ENCODE data around the gene EHBP1L1. TPM values are rescaled to one million over a fixed set of nuclear protein-coding genes. Genes with fewer than 3 reads are reported as not detected.

Gene EHBP1L1
- total RNA-seq, 2 donors from 2014 or later: 20.5 to 85.3 TPM

GRCh38 chr11:65624931-65625627 lies 49.2 kb downstream of the EHBP1L1 start:
- H3K9me3 ChIP-seq: no peaks in the 10 kb centered on the region
- peaks cover 0 to 9% of the 10 kb centered on the region in 2 donors for H3K4me1 ChIP-seq
- H3K27me3 ChIP-seq: no peaks in the 10 kb centered on the region
- no peak overlapping the region for H3K27ac ChIP-seq
- TF ChIP-seq CTCF (IDR thresholded peaks at IDR 0.05): no peak
- no peak for DNase-seq (ENCODE audit: low spot score)
- H3K36me3 ChIP-seq: peaks cover 79% of the 10 kb centered on the region
- H3K4me3 ChIP-seq: no peak overlapping the region

DNA sequence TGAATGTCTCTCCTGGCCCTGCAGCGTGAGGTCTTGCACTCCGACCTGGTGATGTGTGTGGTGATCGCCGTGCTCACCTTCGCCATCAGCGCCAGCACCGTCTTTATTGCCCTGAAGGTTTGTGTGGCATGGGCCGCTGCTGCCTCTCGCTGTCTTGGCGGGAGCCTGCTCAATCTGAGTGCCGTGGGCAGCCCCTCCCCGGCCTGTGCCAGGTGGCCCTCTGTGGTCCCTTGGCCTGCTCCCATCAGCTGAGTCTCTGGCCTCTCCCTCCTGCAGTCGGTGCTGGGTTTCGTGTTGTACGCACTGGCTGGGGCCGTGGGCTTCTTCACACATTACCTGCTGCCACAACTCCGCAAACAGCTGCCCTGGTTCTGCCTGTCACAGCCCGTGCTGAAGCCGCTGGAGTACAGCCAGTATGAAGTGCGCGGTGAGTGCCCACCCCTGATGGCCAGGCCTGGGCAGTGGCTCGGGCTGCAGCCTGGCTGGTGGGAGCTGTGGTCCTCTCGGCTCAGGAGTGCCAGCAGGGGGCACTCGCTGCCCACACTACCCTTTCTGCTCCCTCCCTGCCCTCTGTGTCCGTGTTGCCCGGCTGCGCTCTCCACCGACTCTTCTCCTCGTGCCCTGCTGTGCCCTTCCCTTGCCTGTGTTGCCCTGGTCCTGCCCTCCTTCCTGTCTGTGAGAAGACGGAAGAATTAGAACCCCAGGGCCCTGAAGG lies 49.9 kb downstream of the EHBP1L1 start:
- no peak for DNase-seq (ENCODE audit: low spot score)
- Histone ChIP-seq H3K4me1 (peaks cover 0 to 9% of the 10 kb centered on the region in 2 donors), H3K4me3 (no peak overlapping the region), H3K36me3 (peaks cover 79% of the 10 kb centered on the region), H3K27ac (no peak overlapping the region), H3K27me3 (no peaks in the 10 kb centered on the region), H3K9me3 (no peaks in the 10 kb centered on the region)
- TF ChIP-seq CTCF (IDR thresholded peaks at IDR 0.05): peak; percentile 20 to 75

- TF ChIP-seq CTCF (IDR thresholded peaks at IDR 0.05): no peak
- Histone ChIP-seq H3K4me1 (peaks cover 0 to 9% of the 10 kb centered on the region in 2 donors), H3K27ac (no peak overlapping the region), H3K36me3 (peaks cover 85% of the 10 kb centered on the region), H3K4me3 (no peak overlapping the region), H3K9me3 (no peaks in the 10 kb centered on the region), H3K27me3 (no peaks in the 10 kb centered on the region)
- DNase-seq (ENCODE audit: low spot score): no peak
Observed at GRCh38 chr11:65627202-65627601, 51.3 kb downstream of the EHBP1L1 start.

DNA sequence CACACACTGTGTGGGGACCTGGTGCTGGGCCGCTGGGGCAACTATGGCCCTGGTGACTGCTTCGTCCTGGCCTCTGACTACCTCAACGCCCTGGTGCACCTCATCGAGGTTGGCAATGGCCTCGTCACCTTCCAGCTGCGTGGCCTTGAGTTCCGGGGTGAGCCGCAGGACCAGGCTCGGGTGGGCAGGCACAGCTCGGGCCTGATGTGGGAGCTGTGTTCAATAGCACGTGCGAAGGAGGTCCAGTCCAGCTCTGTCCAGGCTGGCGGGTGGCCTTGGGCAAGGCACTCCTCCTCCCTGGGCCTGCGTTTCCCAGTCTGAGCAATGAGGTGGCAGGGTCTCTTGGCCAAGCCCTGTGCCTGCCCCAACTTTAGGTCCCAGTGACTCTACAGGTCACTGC lies 53.7 kb downstream of the EHBP1L1 start:
- no peak for DNase-seq (ENCODE audit: low spot score)
- H3K27me3 ChIP-seq: no peaks in the 10 kb centered on the region
- H3K4me3 ChIP-seq: no peak overlapping the region
- no peak overlapping the region for H3K27ac ChIP-seq
- peaks cover 0 to 9% of the 10 kb centered on the region in 2 donors for H3K4me1 ChIP-seq
- H3K9me3 ChIP-seq: no peaks in the 10 kb centered on the region
- TF ChIP-seq CTCF (IDR thresholded peaks at IDR 0.05): no peak
- H3K36me3 ChIP-seq: peaks cover 93% of the 10 kb centered on the region

DNA sequence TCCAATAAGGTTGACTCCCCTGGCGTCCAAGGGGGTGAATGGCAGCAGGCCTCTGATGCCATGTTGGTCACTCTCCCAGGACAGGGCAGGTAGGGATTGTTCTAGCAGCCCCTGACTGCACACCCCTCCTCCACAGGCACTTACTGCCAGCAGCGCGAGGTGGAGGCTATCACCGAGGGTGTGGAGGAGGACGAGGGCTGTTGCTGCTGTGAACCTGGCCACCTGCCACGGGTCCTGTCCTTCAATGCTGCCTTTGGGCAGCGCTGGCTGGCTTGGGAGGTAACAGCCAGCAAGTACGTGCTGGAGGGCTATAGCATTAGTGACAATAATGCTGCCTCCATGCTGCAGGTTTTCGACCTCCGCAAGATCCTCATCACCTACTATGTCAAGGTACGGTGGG lies 54.4 kb downstream of the EHBP1L1 start:
- Histone ChIP-seq H3K9me3 (no peaks in the 10 kb centered on the region), H3K36me3 (peaks cover 93% of the 10 kb centered on the region), H3K4me3 (no peak overlapping the region), H3K4me1 (peaks cover 0 to 9% of the 10 kb centered on the region in 2 donors), H3K27me3 (no peaks in the 10 kb centered on the region), H3K27ac (no peak overlapping the region)
- TF ChIP-seq CTCF (IDR thresholded peaks at IDR 0.05): no peak
- DNase-seq (ENCODE audit: low spot score): no peak

All from right atrium auricular region (tissue), 2 donors.